Measurements from ENCODE around the gene PALM3.
"Not testable (repeated sequence)": the region's sequence is repeated elsewhere in the genome, so short reads cannot be mapped to it uniquely, and the experiment has no call there.

Gene PALM3

GRCh38 chr19:14059093-14059480 is 2.8 kb downstream of the PALM3 start:
- DNase-seq = no peak

- no peak for DNase-seq
Measured at GRCh38 chr19:14058182-14059092, 3.4 kb downstream of the PALM3 start.

GRCh38 chr19:14056741-14057356 is 5.0 kb downstream of the PALM3 start:
- no peak for DNase-seq

- DNase-seq = no peak
Measured at GRCh38 chr19:14056069-14056666, 5.7 kb downstream of the PALM3 start.

GRCh38 chr19:14055396-14055795 is 6.5 kb downstream of the PALM3 start:
- DNase-seq = no peak

- no peak for DNase-seq
Measured at GRCh38 chr19:14054721-14055120, 7.2 kb downstream of the PALM3 start.

- no peak for DNase-seq
Measured at GRCh38 chr19:14054099-14054498, 7.8 kb downstream of the PALM3 start.

GRCh38 chr19:14053500-14053899 is 8.4 kb downstream of the PALM3 start:
- no peak for DNase-seq

GRCh38 chr19:14053032-14053431 is 8.8 kb downstream of the PALM3 start:
- DNase-seq = no peak

GRCh38 chr19:14052470-14052869 is 9.4 kb downstream of the PALM3 start:
- no peak for DNase-seq

- DNase-seq = no peak
Measured at GRCh38 chr19:14051980-14052379, 9.9 kb downstream of the PALM3 start.

GRCh38 chr19:14050961-14051360 is 10.9 kb downstream of the PALM3 start:
- DNase-seq = not testable (repeated sequence)

- no peak for DNase-seq
Measured at GRCh38 chr19:14050512-14050911, 11.4 kb downstream of the PALM3 start.

GRCh38 chr19:14048443-14049153 is 13.3 kb downstream of the PALM3 start:
- no peak for DNase-seq

GRCh38 chr19:14047866-14048265 is 14.0 kb downstream of the PALM3 start:
- not testable (repeated sequence) for DNase-seq

GRCh38 chr19:14042659-14043608 is 18.9 kb downstream of the PALM3 start:
- DNase-seq = peak; percentile 7

- no peak for DNase-seq
Measured at GRCh38 chr19:14039181-14039580, 22.7 kb downstream of the PALM3 start.

- DNase-seq = no peak
Measured at GRCh38 chr19:14035706-14036105, 26.2 kb downstream of the PALM3 start.

GRCh38 chr19:14035159-14035558 is 26.7 kb downstream of the PALM3 start:
- not testable (repeated sequence) for DNase-seq

GRCh38 chr19:14033946-14034345 is 27.9 kb downstream of the PALM3 start:
- no peak for DNase-seq

GRCh38 chr19:14031719-14032480 is 30.0 kb downstream of the PALM3 start, which contains the start of gene IL27RA:
IL27RA (plus strand) TSS chr19:14031762; CDS start chr19:14031873, 111 bp downstream.
- DNase-seq = peak; percentile 49

All from GF-D8 (cell line).